Cardiac fibroblast (primary cell): ENCODE results near the gene ALKAL2.

Source experiments
- DNase-seq, 2 donors: peaks; one replicate each; pipeline versions ENCODE4 v3.0.0 to v3.0.0-alpha.2; 2010; ENCODE audit warnings: low read depth in 2 of 2
- H3K4me3 ChIP-seq, 2 donors: replicated peaks in 1 of 2; 1 replicate in 1 of 2; 2 replicates in 1 of 2; pipeline ENCODE4 v1.5.1; 2011; ENCODE audit warnings: low read depth in 2 of 2, low read length in 2 of 2, mild to moderate bottlenecking in 2 of 2, moderate library complexity in 1 of 2
- TF ChIP-seq, protein P1 (sequence below): IDR thresholded peaks from one replicate; pipeline ENCODE4 v1.5.1; 2011; ENCODE audit warnings: low read depth, mild to moderate bottlenecking, low read length, inconsistent platforms

The ALKAL2 gene

DNA sequence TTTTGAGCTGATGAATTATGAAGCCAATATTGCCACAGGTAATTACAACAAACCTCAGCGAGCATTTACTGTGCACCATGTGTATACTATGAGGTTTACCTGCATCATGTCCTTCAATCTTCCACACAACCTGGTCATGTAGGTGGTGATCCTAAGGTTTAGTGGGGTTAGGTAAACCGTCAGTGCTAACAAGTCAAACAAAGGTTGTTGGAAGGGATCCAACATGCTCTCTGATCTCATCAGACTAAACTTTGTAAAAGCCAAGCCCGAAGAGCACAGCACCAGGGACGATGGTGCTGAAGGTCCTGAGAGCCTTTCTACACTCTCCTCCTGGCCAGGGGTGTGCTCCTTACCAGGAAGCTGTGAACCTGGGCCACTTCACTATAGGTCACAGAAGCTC lies 53.5 kb downstream of the ALKAL2 start:
- no peak for DNase-seq
- H3K4me3 ChIP-seq = no peak overlapping the region
- TF ChIP-seq, protein P1, sequence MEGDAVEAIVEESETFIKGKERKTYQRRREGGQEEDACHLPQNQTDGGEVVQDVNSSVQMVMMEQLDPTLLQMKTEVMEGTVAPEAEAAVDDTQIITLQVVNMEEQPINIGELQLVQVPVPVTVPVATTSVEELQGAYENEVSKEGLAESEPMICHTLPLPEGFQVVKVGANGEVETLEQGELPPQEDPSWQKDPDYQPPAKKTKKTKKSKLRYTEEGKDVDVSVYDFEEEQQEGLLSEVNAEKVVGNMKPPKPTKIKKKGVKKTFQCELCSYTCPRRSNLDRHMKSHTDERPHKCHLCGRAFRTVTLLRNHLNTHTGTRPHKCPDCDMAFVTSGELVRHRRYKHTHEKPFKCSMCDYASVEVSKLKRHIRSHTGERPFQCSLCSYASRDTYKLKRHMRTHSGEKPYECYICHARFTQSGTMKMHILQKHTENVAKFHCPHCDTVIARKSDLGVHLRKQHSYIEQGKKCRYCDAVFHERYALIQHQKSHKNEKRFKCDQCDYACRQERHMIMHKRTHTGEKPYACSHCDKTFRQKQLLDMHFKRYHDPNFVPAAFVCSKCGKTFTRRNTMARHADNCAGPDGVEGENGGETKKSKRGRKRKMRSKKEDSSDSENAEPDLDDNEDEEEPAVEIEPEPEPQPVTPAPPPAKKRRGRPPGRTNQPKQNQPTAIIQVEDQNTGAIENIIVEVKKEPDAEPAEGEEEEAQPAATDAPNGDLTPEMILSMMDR = no peak

DNA sequence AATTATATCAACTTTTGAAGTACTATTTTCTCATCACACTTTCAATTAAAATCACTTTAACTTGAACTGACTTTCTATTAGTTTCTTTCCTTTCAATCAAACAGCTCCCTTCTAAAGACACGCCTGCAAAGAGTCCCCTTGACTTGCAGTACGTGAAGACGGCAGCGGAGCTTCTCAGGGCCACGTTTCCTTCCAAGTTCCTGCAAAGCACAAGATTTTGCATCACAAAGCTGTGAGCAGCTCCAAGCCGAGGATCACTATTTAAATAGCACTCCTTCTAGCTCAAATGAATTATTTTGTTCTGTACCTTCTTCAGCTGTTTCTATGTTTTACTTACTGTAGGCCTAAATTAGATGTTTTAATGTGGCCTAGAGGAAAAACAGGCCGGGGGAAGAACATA lies 54.9 kb downstream of the ALKAL2 start:
- TF ChIP-seq, protein P1 = no peak
- H3K4me3 ChIP-seq = no peak overlapping the region
- DNase-seq = no peak

DNA sequence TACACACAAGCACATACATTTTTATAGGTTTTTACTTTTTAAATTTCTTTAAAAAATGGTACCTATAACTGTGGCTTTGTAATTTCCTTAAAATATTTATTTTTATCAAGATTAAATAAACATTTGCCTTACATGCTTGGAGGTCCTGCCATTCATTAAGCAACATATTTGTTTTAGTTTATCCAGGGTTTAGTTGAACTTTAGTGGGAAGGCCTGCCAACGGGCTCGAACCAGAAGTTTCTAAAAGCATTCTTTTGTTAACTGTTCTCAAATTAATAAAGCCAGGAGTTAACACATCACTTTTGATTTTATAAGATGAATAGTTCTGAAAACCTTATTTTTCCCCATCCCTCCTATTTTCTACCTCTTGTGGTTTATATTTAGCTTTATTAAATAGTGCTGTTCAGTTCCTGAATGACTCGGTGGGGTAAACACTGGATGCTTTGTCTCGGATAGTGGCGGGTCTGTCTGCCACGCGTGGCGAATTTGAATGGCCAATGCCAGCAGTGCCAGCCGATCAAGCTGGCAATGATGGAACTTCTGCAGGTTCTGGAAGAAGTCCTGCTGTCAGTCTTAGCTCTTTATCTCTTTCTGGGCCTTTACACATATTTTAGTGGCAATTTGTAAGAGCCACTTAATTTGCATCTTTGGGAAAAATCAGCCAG lies 56.2 kb downstream of the ALKAL2 start:
- TF ChIP-seq, protein P1 = no peak
- DNase-seq = no peak
- H3K4me3 ChIP-seq = no peak overlapping the region
